Thyroid gland (tissue), 4 donors: Measurements from ENCODE around the gene CPA3.

Experiments used
- POLR2A ChIP-seq, 2 donors: fragments of 450-650 bp; IDR thresholded peaks; one replicate each; pipeline ENCODE4 v1.6.1; 2017; ENCODE audit warnings: antibody characterized with exemption in 2 of 2, mild to moderate bottlenecking in 2 of 2, moderate library complexity in 1 of 2
- TF ChIP-seq, protein P1 (sequence below), 6 experiments: fragments of 200-600 bp in 3 of 6; fragments of 450-650 bp in 3 of 6; sonication (generic) in 3 of 6; IDR thresholded peaks; one replicate each; pipeline ENCODE4 v1.5.1; 2016 to 2019; ENCODE audit warnings: antibody characterized with exemption in 6 of 6, mild to moderate bottlenecking in 2 of 6, inconsistent platforms in 1 of 6, moderate library complexity in 1 of 6

DNA sequence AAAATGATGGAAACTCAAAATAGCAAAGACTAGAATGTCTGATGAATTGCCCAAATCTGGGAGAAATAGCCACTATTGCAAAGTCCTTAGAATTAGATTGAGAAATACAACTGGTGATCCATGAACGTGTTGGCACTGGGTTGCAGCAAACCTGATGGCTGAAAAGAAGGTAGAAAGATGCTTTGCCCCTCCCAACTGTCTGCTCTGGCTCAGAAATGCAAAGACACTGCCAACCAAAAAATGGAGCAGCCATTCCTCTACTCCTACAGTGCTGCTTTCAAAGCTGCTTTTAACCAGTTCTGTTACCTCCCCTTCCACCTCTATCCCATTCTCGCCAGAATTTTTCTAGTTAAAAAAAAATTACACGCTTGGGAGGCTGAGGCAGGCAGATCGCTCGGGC is 60.7 kb downstream of the CPA3 start:
- no peak for TF ChIP-seq POLR2A (IDR thresholded peaks at IDR 0.05)
- TF ChIP-seq, protein P1, sequence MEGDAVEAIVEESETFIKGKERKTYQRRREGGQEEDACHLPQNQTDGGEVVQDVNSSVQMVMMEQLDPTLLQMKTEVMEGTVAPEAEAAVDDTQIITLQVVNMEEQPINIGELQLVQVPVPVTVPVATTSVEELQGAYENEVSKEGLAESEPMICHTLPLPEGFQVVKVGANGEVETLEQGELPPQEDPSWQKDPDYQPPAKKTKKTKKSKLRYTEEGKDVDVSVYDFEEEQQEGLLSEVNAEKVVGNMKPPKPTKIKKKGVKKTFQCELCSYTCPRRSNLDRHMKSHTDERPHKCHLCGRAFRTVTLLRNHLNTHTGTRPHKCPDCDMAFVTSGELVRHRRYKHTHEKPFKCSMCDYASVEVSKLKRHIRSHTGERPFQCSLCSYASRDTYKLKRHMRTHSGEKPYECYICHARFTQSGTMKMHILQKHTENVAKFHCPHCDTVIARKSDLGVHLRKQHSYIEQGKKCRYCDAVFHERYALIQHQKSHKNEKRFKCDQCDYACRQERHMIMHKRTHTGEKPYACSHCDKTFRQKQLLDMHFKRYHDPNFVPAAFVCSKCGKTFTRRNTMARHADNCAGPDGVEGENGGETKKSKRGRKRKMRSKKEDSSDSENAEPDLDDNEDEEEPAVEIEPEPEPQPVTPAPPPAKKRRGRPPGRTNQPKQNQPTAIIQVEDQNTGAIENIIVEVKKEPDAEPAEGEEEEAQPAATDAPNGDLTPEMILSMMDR (IDR thresholded peaks at IDR 0.05), result no peak
